Suprapubic skin (tissue), 4 donors: Measurements from ENCODE around the gene SYT13.

Source experiments
- CTCF ChIP-seq, 2 donors: fragments of 200-600 bp in 1 of 2; fragments of 450-650 bp in 1 of 2; sonication (generic) in 1 of 2; IDR thresholded peaks; one replicate each; pipeline ENCODE4 v1.5.1; 2016 to 2019; ENCODE audit warnings: antibody characterized with exemption in 2 of 2, mild to moderate bottlenecking in 1 of 2, moderate library complexity in 1 of 2
- EP300 ChIP-seq: sonication (generic); formaldehyde crosslinking; IDR thresholded peaks from one replicate; pipeline ENCODE4 v1.6.1; 2017; ENCODE audit warnings: antibody characterized with exemption
- POLR2A ChIP-seq, 2 donors: fragments of 450-650 bp; IDR thresholded peaks; one replicate each; pipeline ENCODE4 v1.6.1; 2017; ENCODE audit warnings: antibody characterized with exemption in 2 of 2, mild to moderate bottlenecking in 2 of 2, moderate library complexity in 2 of 2
- POLR2AphosphoS5 ChIP-seq, 3 donors: sonication (generic); formaldehyde crosslinking; IDR thresholded peaks; one replicate each; pipeline ENCODE4 v1.6.1; 2017; ENCODE audit warnings: antibody characterized with exemption in 3 of 3

- TF ChIP-seq CTCF (IDR thresholded peaks at IDR 0.05) = no peak
- no peak for TF ChIP-seq POLR2A (IDR thresholded peaks at IDR 0.05)
- no peak for TF ChIP-seq POLR2AphosphoS5 (IDR thresholded peaks at IDR 0.05)
- no peak for TF ChIP-seq EP300
Measured at GRCh38 chr11:45294499-45294898, 8.4 kb upstream of the SYT13 start.
